Hepatocyte (in vitro differentiated cells): ENCODE data around the gene RNF213. TPM values are rescaled to one million over a fixed set of nuclear protein-coding genes. Genes with fewer than 3 reads are reported as not detected.

Source experiments
- DNase-seq: peaks from one replicate; pipeline ENCODE4 v3.0.0-alpha.2; 2016; ENCODE audit warnings: low spot score
- H2AFZ ChIP-seq: fragments of 200-600 bp; sonication (generic); 2 replicates; pipeline ENCODE4 v1.6.0; 2016; ENCODE audit warnings: antibody characterized with exemption, mild to moderate bottlenecking
- H3K27ac ChIP-seq: fragments of 200-600 bp; sonication (generic); 2 replicates; pipeline ENCODE4 v1.5.1; 2016; ENCODE audit warnings: mild to moderate bottlenecking
- H3K27me3 ChIP-seq: fragments of 200-600 bp; sonication (generic); 2 replicates; pipeline ENCODE4 v1.6.1; 2016
- H3K36me3 ChIP-seq: fragments of 200-600 bp; sonication (generic); replicated peaks from 2 replicates; pipeline ENCODE4 v1.5.1; 2016; ENCODE audit warnings: low read depth; ENCODE audit not compliant: insufficient read depth
- H3K4me1 ChIP-seq: fragments of 200-600 bp; sonication (generic); 2 replicates; pipeline ENCODE4 v1.5.1; 2016; ENCODE audit warnings: mild to moderate bottlenecking, moderate library complexity; ENCODE audit not compliant: insufficient read depth
- H3K4me2 ChIP-seq: fragments of 200-600 bp; sonication (generic); 2 replicates; pipeline ENCODE4 v1.6.0; 2016
- H3K4me3 ChIP-seq: fragments of 200-600 bp; sonication (generic); 2 replicates; pipeline ENCODE4 v1.5.1; 2016; ENCODE audit warnings: mild to moderate bottlenecking
- H3K79me2 ChIP-seq: fragments of 200-600 bp; sonication (generic); 2 replicates; pipeline ENCODE4 v1.6.0; 2017; ENCODE audit warnings: mild to moderate bottlenecking
- H3K9me2 ChIP-seq: fragments of 200-600 bp; sonication (generic); replicated peaks from 2 replicates; pipeline ENCODE4 v1.6.0; 2017; ENCODE audit warnings: mild to moderate bottlenecking; ENCODE audit not compliant: insufficient read depth
- H3K9me3 ChIP-seq: fragments of 200-600 bp; sonication (generic); 2 replicates; pipeline ENCODE4 v1.5.1; 2016; ENCODE audit warnings: low read depth, mild to moderate bottlenecking
- H4K20me1 ChIP-seq: fragments of 200-600 bp; sonication (generic); 2 replicates; pipeline ENCODE4 v1.6.0; 2016; ENCODE audit warnings: mild to moderate bottlenecking; ENCODE audit not compliant: insufficient read depth, poor library complexity, severe bottlenecking
- CTCF ChIP-seq: fragments of 200-600 bp; sonication (generic); IDR thresholded peaks from 2 replicates; pipeline ENCODE4 v1.5.1; 2016; ENCODE audit warnings: antibody characterized with exemption, mild to moderate bottlenecking; ENCODE audit not compliant: poor library complexity
- EZH2 ChIP-seq: fragments of 200-600 bp; sonication (generic); IDR thresholded peaks from 2 replicates; pipeline ENCODE4 v1.6.1; 2016; ENCODE audit warnings: antibody characterized with exemption, mild to moderate bottlenecking, borderline replicate concordance
- EZH2phosphoT487 ChIP-seq: fragments of 200-600 bp; sonication (generic); IDR thresholded peaks from one replicate; pipeline ENCODE4 v1.6.1; 2018; ENCODE audit warnings: antibody characterized with exemption, mild to moderate bottlenecking, low read depth, moderate library complexity; ENCODE audit not compliant: unreplicated experiment, severe bottlenecking
- WGBS: methylation state at CpG from one replicate; pipeline ENCODE4 v1.1.6; 2016; ENCODE audit warnings: low lambda C conversion rate; ENCODE audit errors: missing lambda C conversion rate; 5-methylcytosine and 5-hydroxymethylcytosine counted together
- polyA plus RNA-seq: library from polyadenylated mRNA; unstranded; fragments of >200 nt; fragmentation: Nextera tagmentation; extraction: Ambion mirVana; gene quantifications from 2 replicates; pipeline ENCODE4 v1.2.1, GENCODE V29; 2016
- total RNA-seq: library from RNA; depleted of rRNA; stranded (reverse); fragments of >200 nt; gene quantifications from 2 replicates; pipeline ENCODE4 v1.2.3, GENCODE V29; 2014

RNF213 gene
- total and polyA plus RNA-seq, 2 experiments from 2014 or later, result 21.1 to 57.4 TPM

DNA sequence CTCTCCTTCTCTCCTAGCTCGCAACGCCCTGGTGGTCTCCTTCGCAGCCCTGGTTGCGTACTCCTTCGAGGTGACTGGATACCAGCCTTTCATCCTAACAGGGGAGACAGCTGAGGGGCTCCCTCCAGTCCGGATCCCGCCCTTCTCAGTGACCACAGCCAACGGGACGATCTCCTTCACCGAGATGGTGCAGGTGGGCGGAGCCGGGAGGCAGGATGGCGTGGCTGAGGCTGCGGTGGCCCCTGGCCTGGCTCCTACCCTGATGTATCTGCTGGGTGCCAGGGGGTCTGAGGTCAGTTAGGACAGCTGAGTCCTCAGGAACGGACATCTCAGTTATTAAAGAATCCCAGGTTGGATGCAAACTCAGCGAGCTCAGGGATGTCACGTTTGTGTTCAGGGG lies 23.7 kb upstream of the RNF213 start:
- H3K4me3 ChIP-seq, result no peak overlapping the region
- no peak for DNase-seq
- H4K20me1 ChIP-seq, result no peaks in the 10 kb centered on the region
- WGBS, result 88% methylated on average over 17 of the region's 17 CpGs
- H3K79me2 ChIP-seq, result no peaks in the 10 kb centered on the region
- H3K4me1 ChIP-seq, result no peaks in the 10 kb centered on the region
- TF ChIP-seq EZH2phosphoT487, result no peak
- TF ChIP-seq EZH2, result no peak
- no peak for TF ChIP-seq CTCF
- H3K36me3 ChIP-seq, result no peaks in the 10 kb centered on the region
- H3K4me2 ChIP-seq, result no peak overlapping the region
- H2AFZ ChIP-seq, result no peak overlapping the region
- no peaks in the 10 kb centered on the region for H3K9me2 ChIP-seq
- H3K9me3 ChIP-seq, result peaks cover 1% of the 10 kb centered on the region
- H3K27ac ChIP-seq, result no peak overlapping the region
- H3K27me3 ChIP-seq, result no peaks in the 10 kb centered on the region

GRCh38 chr17:80237386-80237785 lies 23.3 kb upstream of the RNF213 start:
- no peak overlapping the region for H3K4me3 ChIP-seq
- no peak overlapping the region for H3K4me2 ChIP-seq
- no peak for TF ChIP-seq EZH2
- TF ChIP-seq EZH2phosphoT487, result no peak
- TF ChIP-seq CTCF, result no peak
- H3K4me1 ChIP-seq, result no peaks in the 10 kb centered on the region
- WGBS, result 98% methylated on average over 10 of the region's 10 CpGs
- no peaks in the 10 kb centered on the region for H3K9me3 ChIP-seq
- H2AFZ ChIP-seq, result no peak overlapping the region
- no peaks in the 10 kb centered on the region for H3K79me2 ChIP-seq
- no peak overlapping the region for H3K27ac ChIP-seq
- no peaks in the 10 kb centered on the region for H3K9me2 ChIP-seq
- no peaks in the 10 kb centered on the region for H3K36me3 ChIP-seq
- no peak for DNase-seq
- no peaks in the 10 kb centered on the region for H3K27me3 ChIP-seq
- no peaks in the 10 kb centered on the region for H4K20me1 ChIP-seq

GRCh38 chr17:80242505-80242904 lies 18.1 kb upstream of the RNF213 start:
- Histone ChIP-seq H3K4me1 (no peaks in the 10 kb centered on the region), H3K9me2 (no peaks in the 10 kb centered on the region), H3K4me2 (no peak overlapping the region), H3K9me3 (no peaks in the 10 kb centered on the region), H4K20me1 (no peaks in the 10 kb centered on the region), H3K4me3 (no peak overlapping the region), H3K79me2 (no peaks in the 10 kb centered on the region), H3K27ac (no peak overlapping the region), H3K36me3 (no peaks in the 10 kb centered on the region), H3K27me3 (no peaks in the 10 kb centered on the region), H2AFZ (no peak overlapping the region)
- no peak for DNase-seq
- TF ChIP-seq CTCF, result no peak
- TF ChIP-seq EZH2, result no peak
- no peak for TF ChIP-seq EZH2phosphoT487
- 94% methylated on average over 14 of the region's 14 CpGs for WGBS
